Panc1 (cell line): ENCODE measurements around the gene LAMA1. TPM values are rescaled to one million over a fixed set of nuclear protein-coding genes. Genes with fewer than 3 reads are reported as not detected.

ENCODE experiments used
- ATAC-seq: fragments of 200-7000 bp; cut with Tn5 transposase; 2 replicates; pipeline ENCODE4 v1.9.1; 2020; ENCODE audit warnings: mild to moderate bottlenecking, moderate library complexity
- BruUV-seq: library from RNA; stranded (reverse); fragments of 400-500 nt; replicated peaks from 2 replicates; lab custom pipeline; 2021; lab: Mats Ljungman, UMichigan
- CTCF ChIA-PET: fragments of 300-600 bp; sonication (Branson Sonifier 250); formaldehyde crosslinking; loops from one replicate; lab custom pipeline; 2022; ENCODE audit warnings: antibody characterized with exemption; lab: Charles Lee
- POLR2A ChIA-PET: fragments of 300-600 bp; sonication (Branson Sonifier 250); formaldehyde crosslinking; loops from one replicate; lab custom pipeline; 2022; ENCODE audit warnings: antibody characterized with exemption; lab: Charles Lee
- DNase-seq: peaks from one replicate; pipeline ENCODE4 v3.0.0-alpha.2; 2010; ENCODE audit warnings: low read depth, low spot score
- H3K27ac ChIP-seq: 2 replicates; pipeline ENCODE4 v1.5.1; 2011; ENCODE audit warnings: mild to moderate bottlenecking, low read length, inconsistent platforms
- H3K27me3 ChIP-seq: fragments of 200-500 bp; sonication (Bioruptor generic); 2 replicates; pipeline ENCODE4 v1.6.0; 2014; ENCODE audit warnings: low read length, inconsistent platforms; ENCODE audit not compliant: control insufficient read depth, insufficient read depth
- H3K36me3 ChIP-seq: fragments of 200-500 bp; sonication (Bioruptor generic); 2 replicates; pipeline ENCODE4 v1.5.1; 2014; ENCODE audit warnings: inconsistent platforms, mild to moderate bottlenecking, low read length, moderate library complexity; ENCODE audit not compliant: control insufficient read depth, insufficient read depth
- H3K4me1 ChIP-seq: 2 replicates; pipeline ENCODE4 v1.5.1; 2011; ENCODE audit warnings: inconsistent platforms, mild to moderate bottlenecking, low read length, moderate library complexity; ENCODE audit not compliant: control insufficient read depth, insufficient read depth
- H3K4me3 ChIP-seq, 2 experiments: 2 replicates each; pipeline ENCODE4 v1.5.1; 2011 to 2012; ENCODE audit warnings: low read depth in 2 of 2, low read length in 2 of 2, mild to moderate bottlenecking in 2 of 2, inconsistent platforms in 1 of 2, moderate library complexity in 1 of 2
- H3K9me3 ChIP-seq: fragments of 200-500 bp; sonication (Bioruptor generic); 2 replicates; pipeline ENCODE4 v1.5.1; 2014; ENCODE audit warnings: low read depth, mild to moderate bottlenecking, inconsistent platforms, low read length, moderate library complexity; ENCODE audit not compliant: control insufficient read depth, insufficient read depth
- POLR2AphosphoS5 ChIP-seq: IDR thresholded peaks from 2 replicates; pipeline ENCODE4 v1.6.1; 2012; ENCODE audit warnings: mild to moderate bottlenecking, low read depth, low read length, moderate library complexity
- SIN3A ChIP-seq: IDR thresholded peaks from 2 replicates; pipeline ENCODE4 v1.6.1; 2012; ENCODE audit warnings: low read depth, mild to moderate bottlenecking, low read length, moderate library complexity, borderline replicate concordance; ENCODE audit not compliant: insufficient read depth
- TCF7L2 ChIP-seq: IDR thresholded peaks from 2 replicates; pipeline ENCODE4 v1.6.1; 2011; ENCODE audit warnings: mild to moderate bottlenecking, low read depth, low read length, inconsistent platforms
- in situ Hi-C: cut with HindIII; loops from 2 replicates; pipeline ENCODE4 v1.10.0; 2016; ENCODE audit warnings: low sequenced_read_pairs, low pct_unique_long_range_greater_than_20kb
- intact Hi-C: fragments of 100-400 bp; cut with micrococcal nuclease; formaldehyde crosslinking; loops from one replicate; pipeline ENCODE4 v1.10.0; 2022; ENCODE audit not compliant: unreplicated experiment
- total RNA-seq: library from RNA; stranded (reverse); gene quantifications from one replicate; pipeline ENCODE4 v1.2.1, GENCODE V29; 2021; ENCODE audit not compliant: unreplicated experiment
- TF ChIP-seq, protein P1 (sequence below), 2 experiments: IDR thresholded peaks; 2 replicates each; pipeline ENCODE4 v1.6.1; 2011 to 2012; ENCODE audit warnings: low read depth in 2 of 2, control low read depth in 1 of 2, low read length in 1 of 2, mild to moderate bottlenecking in 1 of 2, moderate library complexity in 1 of 2; ENCODE audit not compliant: insufficient read depth in 1 of 2
- TF ChIP-seq, protein P2 (sequence below): fragments of 450-650 bp; IDR thresholded peaks from 2 replicates; pipeline ENCODE4 v1.5.1; 2017; ENCODE audit warnings: mild to moderate bottlenecking

Gene LAMA1
- total RNA-seq, 1 experiment from 2014 or later = 0.03 TPM

- BruUV-seq = no TSS peak
- H3K27me3 ChIP-seq = no peaks in the 10 kb centered on the region
- no peak overlapping the region for H3K27ac ChIP-seq
- ATAC-seq = no peak
- H3K9me3 ChIP-seq = no peaks in the 10 kb centered on the region
- TF ChIP-seq, protein P1, sequence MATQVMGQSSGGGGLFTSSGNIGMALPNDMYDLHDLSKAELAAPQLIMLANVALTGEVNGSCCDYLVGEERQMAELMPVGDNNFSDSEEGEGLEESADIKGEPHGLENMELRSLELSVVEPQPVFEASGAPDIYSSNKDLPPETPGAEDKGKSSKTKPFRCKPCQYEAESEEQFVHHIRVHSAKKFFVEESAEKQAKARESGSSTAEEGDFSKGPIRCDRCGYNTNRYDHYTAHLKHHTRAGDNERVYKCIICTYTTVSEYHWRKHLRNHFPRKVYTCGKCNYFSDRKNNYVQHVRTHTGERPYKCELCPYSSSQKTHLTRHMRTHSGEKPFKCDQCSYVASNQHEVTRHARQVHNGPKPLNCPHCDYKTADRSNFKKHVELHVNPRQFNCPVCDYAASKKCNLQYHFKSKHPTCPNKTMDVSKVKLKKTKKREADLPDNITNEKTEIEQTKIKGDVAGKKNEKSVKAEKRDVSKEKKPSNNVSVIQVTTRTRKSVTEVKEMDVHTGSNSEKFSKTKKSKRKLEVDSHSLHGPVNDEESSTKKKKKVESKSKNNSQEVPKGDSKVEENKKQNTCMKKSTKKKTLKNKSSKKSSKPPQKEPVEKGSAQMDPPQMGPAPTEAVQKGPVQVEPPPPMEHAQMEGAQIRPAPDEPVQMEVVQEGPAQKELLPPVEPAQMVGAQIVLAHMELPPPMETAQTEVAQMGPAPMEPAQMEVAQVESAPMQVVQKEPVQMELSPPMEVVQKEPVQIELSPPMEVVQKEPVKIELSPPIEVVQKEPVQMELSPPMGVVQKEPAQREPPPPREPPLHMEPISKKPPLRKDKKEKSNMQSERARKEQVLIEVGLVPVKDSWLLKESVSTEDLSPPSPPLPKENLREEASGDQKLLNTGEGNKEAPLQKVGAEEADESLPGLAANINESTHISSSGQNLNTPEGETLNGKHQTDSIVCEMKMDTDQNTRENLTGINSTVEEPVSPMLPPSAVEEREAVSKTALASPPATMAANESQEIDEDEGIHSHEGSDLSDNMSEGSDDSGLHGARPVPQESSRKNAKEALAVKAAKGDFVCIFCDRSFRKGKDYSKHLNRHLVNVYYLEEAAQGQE (IDR thresholded peaks at IDR 0.05; ENCODE audit: insufficient read depth in 1 of 2, low read depth in 2 of 2, low read length in 1 of 2) = no peak
- TF ChIP-seq POLR2AphosphoS5 (no peak), SIN3A (no peak), TCF7L2 (no peak)
- TF ChIP-seq, protein P2, sequence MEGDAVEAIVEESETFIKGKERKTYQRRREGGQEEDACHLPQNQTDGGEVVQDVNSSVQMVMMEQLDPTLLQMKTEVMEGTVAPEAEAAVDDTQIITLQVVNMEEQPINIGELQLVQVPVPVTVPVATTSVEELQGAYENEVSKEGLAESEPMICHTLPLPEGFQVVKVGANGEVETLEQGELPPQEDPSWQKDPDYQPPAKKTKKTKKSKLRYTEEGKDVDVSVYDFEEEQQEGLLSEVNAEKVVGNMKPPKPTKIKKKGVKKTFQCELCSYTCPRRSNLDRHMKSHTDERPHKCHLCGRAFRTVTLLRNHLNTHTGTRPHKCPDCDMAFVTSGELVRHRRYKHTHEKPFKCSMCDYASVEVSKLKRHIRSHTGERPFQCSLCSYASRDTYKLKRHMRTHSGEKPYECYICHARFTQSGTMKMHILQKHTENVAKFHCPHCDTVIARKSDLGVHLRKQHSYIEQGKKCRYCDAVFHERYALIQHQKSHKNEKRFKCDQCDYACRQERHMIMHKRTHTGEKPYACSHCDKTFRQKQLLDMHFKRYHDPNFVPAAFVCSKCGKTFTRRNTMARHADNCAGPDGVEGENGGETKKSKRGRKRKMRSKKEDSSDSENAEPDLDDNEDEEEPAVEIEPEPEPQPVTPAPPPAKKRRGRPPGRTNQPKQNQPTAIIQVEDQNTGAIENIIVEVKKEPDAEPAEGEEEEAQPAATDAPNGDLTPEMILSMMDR = no peak
- H3K4me1 ChIP-seq = peaks cover 3% of the 10 kb centered on the region; the same call in 1 of the 2 replicates
- H3K36me3 ChIP-seq = no peaks in the 10 kb centered on the region
- intact Hi-C loops (no loop called here), in situ Hi-C loops (no loop called here)
- no peak for DNase-seq
- H3K4me3 ChIP-seq = no peak overlapping the region
- ChIA-PET POLR2A (no interaction called here), CTCF (no interaction called here)
These were observed 124.8 kb downstream of the LAMA1 start for GRCh38 chr18:6992761-6993160.

DNA sequence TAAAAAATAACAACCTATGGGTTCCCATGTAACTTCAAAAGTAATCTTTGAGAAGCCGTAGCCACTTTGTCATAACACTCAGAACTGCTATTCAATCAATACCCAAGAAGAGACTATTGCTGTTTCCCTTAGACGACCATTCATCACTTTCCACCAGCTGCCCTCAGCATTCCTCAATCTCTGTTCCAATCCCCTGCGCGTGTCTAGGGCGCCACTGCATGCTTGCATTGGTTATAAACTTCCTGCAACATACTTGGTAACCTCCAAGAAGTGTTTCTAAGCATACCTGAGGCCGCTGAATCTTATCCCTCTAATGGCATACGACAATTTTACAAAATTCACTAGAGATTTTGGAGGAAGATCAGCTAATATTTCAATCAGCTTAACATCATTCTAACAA, 134.2 kb downstream of the LAMA1 start:
- CTCF ChIA-PET = no interaction called here
- no peak for ATAC-seq
- TF ChIP-seq TCF7L2 (no peak), SIN3A (no peak), POLR2AphosphoS5 (no peak)
- TF ChIP-seq, protein P2 = no peak; the same call in 1 of the 2 replicates
- TF ChIP-seq, protein P1 (IDR thresholded peaks at IDR 0.05; ENCODE audit: insufficient read depth in 1 of 2, low read depth in 2 of 2, low read length in 1 of 2) = no peak
- in situ Hi-C loops = no loop called here
- no peaks in the 10 kb centered on the region for H3K4me1 ChIP-seq
- no peaks in the 10 kb centered on the region; the same call in 1 of the 2 replicates for H3K27me3 ChIP-seq
- intact Hi-C loops = no loop called here
- no peak overlapping the region for H3K27ac ChIP-seq
- no peaks in the 10 kb centered on the region for H3K9me3 ChIP-seq
- BruUV-seq = no TSS peak
- H3K36me3 ChIP-seq = no peaks in the 10 kb centered on the region
- H3K4me3 ChIP-seq = no peak overlapping the region
- POLR2A ChIA-PET = no interaction called here
- no peak for DNase-seq
